SK-N-MC (cell line): ENCODE measurements around the gene PXT1.
"Not testable (repeated sequence)": the region's sequence is repeated elsewhere in the genome, so short reads cannot be mapped to it uniquely, and the experiment has no call there.

Source experiments
- DNase-seq: peaks from one replicate; pipeline ENCODE4 v3.0.0-alpha.2; 2011; ENCODE audit warnings: low read depth, low spot score
- H3K27ac ChIP-seq: fragments of 200-600 bp; sonication (generic); 2 replicates; pipeline ENCODE4 v1.5.1; 2016; ENCODE audit warnings: mixed run types
- H3K36me3 ChIP-seq: fragments of 200-600 bp; sonication (generic); 2 replicates; pipeline ENCODE4 v1.6.1; 2017; ENCODE audit warnings: antibody characterized with exemption, low read length, mixed read lengths; ENCODE audit not compliant: insufficient read depth
- H3K4me3 ChIP-seq: fragments of 200-600 bp; sonication (generic); 2 replicates; pipeline ENCODE4 v1.5.1; 2016
- H3K9ac ChIP-seq: fragments of 200-600 bp; sonication (generic); 2 replicates; pipeline ENCODE4 v1.8.0; 2017; ENCODE audit warnings: mixed run types, mixed read lengths; ENCODE audit not compliant: insufficient read length
- H3K9me3 ChIP-seq: fragments of 200-600 bp; sonication (generic); 2 replicates; pipeline ENCODE4 v1.6.1; 2017; ENCODE audit warnings: low read depth, mild to moderate bottlenecking, antibody characterized with exemption, low read length, moderate library complexity, mixed read lengths
- EZH2 ChIP-seq: fragments of 200-600 bp; sonication (generic); IDR thresholded peaks from one replicate; pipeline ENCODE4 v1.6.1; 2017; ENCODE audit warnings: antibody characterized with exemption
- FOXP2 ChIP-seq: optimal IDR thresholded peaks from 2 replicates; pipeline ENCODE3; 2011; ENCODE audit warnings: mild to moderate bottlenecking, moderate library complexity; ENCODE audit not compliant: insufficient read depth; ENCODE audit errors: extremely low read length, control extremely low read depth
- POLR2AphosphoS5 ChIP-seq: IDR thresholded peaks from 2 replicates; pipeline ENCODE4 v1.6.1; 2012; ENCODE audit warnings: mild to moderate bottlenecking, low read depth, low read length, borderline replicate concordance

The PXT1 gene

GRCh38 chr6:36413489-36414480, 28.9 kb downstream of the PXT1 start:
- no peak overlapping the region for H3K9ac ChIP-seq
- TF ChIP-seq POLR2AphosphoS5 = no peak
- TF ChIP-seq EZH2 = no peak
- no peak for TF ChIP-seq FOXP2
- no peak overlapping the region for H3K27ac ChIP-seq
- no peak for DNase-seq
- H3K36me3 ChIP-seq = no peaks in the 10 kb centered on the region
- H3K4me3 ChIP-seq = no peak overlapping the region
- H3K9me3 ChIP-seq = no peaks in the 10 kb centered on the region

GRCh38 chr6:36409718-36410117, 32.9 kb downstream of the PXT1 start:
- not testable (repeated sequence) for H3K36me3 ChIP-seq, H3K27ac ChIP-seq, H3K9me3 ChIP-seq, H3K4me3 ChIP-seq, H3K9ac ChIP-seq, DNase-seq

GRCh38 chr6:36404164-36404563, 38.5 kb downstream of the PXT1 start:
- no peaks in the 10 kb centered on the region for H3K9me3 ChIP-seq
- no peak overlapping the region for H3K9ac ChIP-seq
- no peak overlapping the region for H3K27ac ChIP-seq
- no peak overlapping the region for H3K4me3 ChIP-seq
- no peak for TF ChIP-seq FOXP2
- TF ChIP-seq EZH2 = no peak
- no peak for TF ChIP-seq POLR2AphosphoS5
- no peak for DNase-seq
- H3K36me3 ChIP-seq = no peaks in the 10 kb centered on the region

GRCh38 chr6:36402481-36402880, 40.2 kb downstream of the PXT1 start:
- TF ChIP-seq POLR2AphosphoS5 (no peak), FOXP2 (no peak), EZH2 (no peak)
- DNase-seq = no peak
- H3K36me3 ChIP-seq = no peaks in the 10 kb centered on the region
- H3K27ac ChIP-seq = no peak overlapping the region
- no peak overlapping the region for H3K9ac ChIP-seq
- no peaks in the 10 kb centered on the region for H3K9me3 ChIP-seq
- H3K4me3 ChIP-seq = no peak overlapping the region

- Histone ChIP-seq H3K36me3 (no peaks in the 10 kb centered on the region), H3K9ac (no peak overlapping the region), H3K9me3 (no peaks in the 10 kb centered on the region), H3K27ac (no peak overlapping the region), H3K4me3 (no peak overlapping the region)
- no peak for DNase-seq
- TF ChIP-seq POLR2AphosphoS5 = no peak
- TF ChIP-seq FOXP2 = no peak
- no peak for TF ChIP-seq EZH2
Measured at GRCh38 chr6:36399970-36400369, 42.7 kb downstream of the PXT1 start.

- DNase-seq = no peak
- H3K9me3 ChIP-seq = no peaks in the 10 kb centered on the region
Measured at GRCh38 chr6:36392621-36393020, 50.0 kb downstream of the PXT1 start.

GRCh38 chr6:36389353-36389752, 53.3 kb downstream of the PXT1 start:
- Histone ChIP-seq H3K9me3 (no peaks in the 10 kb centered on the region), H3K36me3 (no peaks in the 10 kb centered on the region), H3K27ac (no peak overlapping the region), H3K9ac (no peak overlapping the region), H3K4me3 (no peak overlapping the region)
- no peak for DNase-seq
- TF ChIP-seq POLR2AphosphoS5 = no peak
- TF ChIP-seq FOXP2 = no peak
- TF ChIP-seq EZH2 = no peak

More at GRCh38 chr6:36392621-36393020, 50.0 kb downstream of the PXT1 start:
- H3K9ac ChIP-seq = no peak overlapping the region
- no peak overlapping the region for H3K27ac ChIP-seq
- no peaks in the 10 kb centered on the region for H3K36me3 ChIP-seq
- TF ChIP-seq FOXP2 = no peak
- TF ChIP-seq POLR2AphosphoS5 = no peak
- no peak overlapping the region for H3K4me3 ChIP-seq

GRCh38 chr6:36387440-36388303, 55.0 kb downstream of the PXT1 start, which contains the start of gene ETV7:
ETV7 (minus strand) TSS chr6:36387669; CDS start chr6:36387541, 128 bp downstream.
- TF ChIP-seq EZH2 = no peak
- no peak for TF ChIP-seq POLR2AphosphoS5
- TF ChIP-seq FOXP2 = no peak
- Histone ChIP-seq H3K9me3 (no peaks in the 10 kb centered on the region), H3K27ac (no peak within 1 kb of the TSS), H3K36me3 (no peaks in the 10 kb centered on the region), H3K4me3 (peak within 1 kb of the TSS; percentile 73), H3K9ac (peak within 1 kb of the TSS; percentile 11)
- no peak for DNase-seq
